OCI-LY1 (cell line): Measurements from ENCODE around the gene ALKBH1.

ENCODE experiments used
- H2AFZ ChIP-seq: fragments of 200-600 bp; sonication (generic), shearing (Covaris generic); 2 replicates; pipeline ENCODE4 v1.6.0; 2014; ENCODE audit warnings: antibody characterized with exemption, mild to moderate bottlenecking, low read length
- H3F3A ChIP-seq: fragments of 200-600 bp; sonication (generic), shearing (Covaris generic); 2 replicates; pipeline ENCODE4 v1.6.0; 2014; ENCODE audit warnings: mild to moderate bottlenecking, antibody characterized with exemption, low read length, moderate library complexity; ENCODE audit not compliant: insufficient read depth
- H3K27ac ChIP-seq: fragments of 200-600 bp; sonication (generic); 2 replicates; pipeline ENCODE4 v1.5.1; 2014; ENCODE audit warnings: low read length, mixed run types, mild to moderate bottlenecking, low read depth; ENCODE audit not compliant: poor library complexity, severe bottlenecking
- H3K27me3 ChIP-seq: fragments of 200-600 bp; sonication (generic); 2 replicates; pipeline ENCODE4 v1.6.0; 2014; ENCODE audit warnings: antibody characterized with exemption, mild to moderate bottlenecking, low read length, moderate library complexity; ENCODE audit not compliant: insufficient read depth
- H3K36me3 ChIP-seq: fragments of 200-600 bp; sonication (generic); 2 replicates; pipeline ENCODE4 v1.6.1; 2014; ENCODE audit warnings: mild to moderate bottlenecking, antibody characterized with exemption, low read length, moderate library complexity, mixed read lengths; ENCODE audit not compliant: insufficient read depth
- H3K4me1 ChIP-seq: fragments of 200-600 bp; sonication (generic); 2 replicates; pipeline ENCODE4 v1.5.1; 2014; ENCODE audit warnings: mild to moderate bottlenecking, low read length, moderate library complexity; ENCODE audit not compliant: insufficient read depth, severe bottlenecking
- H3K4me2 ChIP-seq: fragments of 200-600 bp; sonication (generic), shearing (Covaris generic); 2 replicates; pipeline ENCODE4 v1.6.1; 2014; ENCODE audit warnings: low read length
- H3K4me3 ChIP-seq: fragments of 200-600 bp; sonication (generic); 2 replicates; pipeline ENCODE4 v1.5.1; 2014; ENCODE audit warnings: low read length, low read depth, mild to moderate bottlenecking, mixed read lengths; ENCODE audit not compliant: poor library complexity, severe bottlenecking
- H3K79me2 ChIP-seq: fragments of 200-600 bp; shearing (Covaris generic); 2 replicates; pipeline ENCODE4 v1.6.1; 2016; ENCODE audit warnings: mixed run types, low read length, mixed read lengths; ENCODE audit not compliant: insufficient read depth
- H3K9ac ChIP-seq: fragments of 200-600 bp; sonication (generic), shearing (Covaris generic); 2 replicates; pipeline ENCODE4 v1.6.1; 2014; ENCODE audit warnings: mild to moderate bottlenecking, low read length, mixed read lengths
- H3K9me2 ChIP-seq: fragments of 200-600 bp; sonication (generic), shearing (Covaris generic); 2 replicates; pipeline ENCODE4 v1.6.1; 2014; ENCODE audit warnings: low read depth, mild to moderate bottlenecking, low read length, mixed read lengths
- H3K9me3 ChIP-seq: fragments of 200-600 bp; shearing (Covaris generic); 2 replicates; pipeline ENCODE4 v1.6.1; 2014; ENCODE audit warnings: low read length, mixed read lengths
- H4K20me1 ChIP-seq: fragments of 200-600 bp; sonication (generic), shearing (Covaris generic); 2 replicates; pipeline ENCODE4 v1.6.0; 2016; ENCODE audit warnings: mild to moderate bottlenecking, low read length; ENCODE audit not compliant: insufficient read depth
- EZH2 ChIP-seq: fragments of 200-600 bp; sonication (generic), shearing (Covaris generic); IDR thresholded peaks from 2 replicates; pipeline ENCODE4 v1.8.0; 2017; ENCODE audit warnings: borderline replicate concordance, mixed run types, mild to moderate bottlenecking, antibody characterized with exemption, low read length, moderate library complexity, mixed read lengths
- TF ChIP-seq, protein P1 (sequence below): fragments of 200-600 bp; sonication (generic), shearing (Covaris generic); IDR thresholded peaks from 2 replicates; pipeline ENCODE4 v1.5.1; 2017; ENCODE audit warnings: mild to moderate bottlenecking, antibody characterized with exemption, low read length, moderate library complexity, mixed read lengths

Gene ALKBH1

DNA sequence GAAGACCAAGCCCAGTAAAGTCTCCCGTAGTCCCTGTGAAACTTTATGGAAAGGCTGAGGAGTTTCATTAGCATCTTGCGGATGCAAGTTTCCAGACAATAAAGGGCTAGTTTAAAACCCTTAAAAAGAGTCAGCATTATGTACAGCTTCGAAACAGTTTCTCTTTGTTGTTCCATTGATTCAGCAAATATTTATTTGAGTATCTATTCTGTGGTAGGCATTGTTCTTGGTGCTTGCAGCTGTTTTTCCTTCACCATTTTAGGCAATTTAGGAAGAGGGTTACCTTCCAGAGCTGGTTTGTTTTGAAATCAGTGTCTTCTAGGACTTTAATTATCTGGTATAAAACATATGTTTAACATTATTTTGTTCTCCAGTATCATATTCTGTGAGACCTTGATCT, 1.6 kb upstream of the ALKBH1 start:
- H3K4me1 ChIP-seq: peaks cover 32% of the 10 kb centered on the region
- TF ChIP-seq, protein P1, sequence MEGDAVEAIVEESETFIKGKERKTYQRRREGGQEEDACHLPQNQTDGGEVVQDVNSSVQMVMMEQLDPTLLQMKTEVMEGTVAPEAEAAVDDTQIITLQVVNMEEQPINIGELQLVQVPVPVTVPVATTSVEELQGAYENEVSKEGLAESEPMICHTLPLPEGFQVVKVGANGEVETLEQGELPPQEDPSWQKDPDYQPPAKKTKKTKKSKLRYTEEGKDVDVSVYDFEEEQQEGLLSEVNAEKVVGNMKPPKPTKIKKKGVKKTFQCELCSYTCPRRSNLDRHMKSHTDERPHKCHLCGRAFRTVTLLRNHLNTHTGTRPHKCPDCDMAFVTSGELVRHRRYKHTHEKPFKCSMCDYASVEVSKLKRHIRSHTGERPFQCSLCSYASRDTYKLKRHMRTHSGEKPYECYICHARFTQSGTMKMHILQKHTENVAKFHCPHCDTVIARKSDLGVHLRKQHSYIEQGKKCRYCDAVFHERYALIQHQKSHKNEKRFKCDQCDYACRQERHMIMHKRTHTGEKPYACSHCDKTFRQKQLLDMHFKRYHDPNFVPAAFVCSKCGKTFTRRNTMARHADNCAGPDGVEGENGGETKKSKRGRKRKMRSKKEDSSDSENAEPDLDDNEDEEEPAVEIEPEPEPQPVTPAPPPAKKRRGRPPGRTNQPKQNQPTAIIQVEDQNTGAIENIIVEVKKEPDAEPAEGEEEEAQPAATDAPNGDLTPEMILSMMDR: no peak
- no peak for TF ChIP-seq EZH2
- no peak overlapping the region for H3K27ac ChIP-seq
- H3K36me3 ChIP-seq: peaks cover 49% of the 10 kb centered on the region
- no peak overlapping the region for H2AFZ ChIP-seq
- no peaks in the 10 kb centered on the region for H3F3A ChIP-seq
- peak overlapping the region; percentile 95 for H3K9ac ChIP-seq
- no peaks in the 10 kb centered on the region for H3K9me3 ChIP-seq
- peaks cover 53% of the 10 kb centered on the region for H3K79me2 ChIP-seq
- H4K20me1 ChIP-seq: no peaks in the 10 kb centered on the region
- no peaks in the 10 kb centered on the region for H3K9me2 ChIP-seq
- peak overlapping the region; percentile 100 for H3K4me3 ChIP-seq
- H3K4me2 ChIP-seq: peak overlapping the region; percentile 75
- no peaks in the 10 kb centered on the region for H3K27me3 ChIP-seq

DNA sequence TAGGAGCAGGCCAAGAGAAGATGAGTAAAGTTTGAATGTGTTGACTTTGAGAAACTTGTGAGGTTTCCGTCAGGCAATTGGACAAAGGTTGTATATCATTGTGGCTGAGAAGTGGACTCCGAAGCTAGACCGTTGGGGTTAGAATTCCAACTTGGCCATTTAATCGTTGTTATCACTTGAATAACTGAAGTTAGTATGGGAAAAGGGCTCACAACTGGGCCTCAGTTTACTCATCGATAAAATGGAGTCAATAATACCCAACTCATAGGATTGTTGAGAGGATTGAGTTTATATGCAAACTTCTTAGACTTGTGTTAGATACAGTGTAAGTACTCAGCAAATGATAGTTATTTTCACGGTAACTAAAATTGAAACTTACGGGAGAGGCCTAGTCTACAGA, 926 bp upstream of the ALKBH1 start:
- no peaks in the 10 kb centered on the region for H3F3A ChIP-seq
- peaks cover 49% of the 10 kb centered on the region for H3K36me3 ChIP-seq
- TF ChIP-seq EZH2: no peak
- TF ChIP-seq, protein P1: no peak
- peak overlapping the region; percentile 95 for H3K9ac ChIP-seq
- H2AFZ ChIP-seq: no peak overlapping the region
- peak overlapping the region; percentile 100 for H3K4me3 ChIP-seq
- H3K9me2 ChIP-seq: no peaks in the 10 kb centered on the region
- no peaks in the 10 kb centered on the region for H4K20me1 ChIP-seq
- peak overlapping the region; percentile 75 for H3K4me2 ChIP-seq
- H3K4me1 ChIP-seq: peaks cover 32% of the 10 kb centered on the region
- H3K27me3 ChIP-seq: no peaks in the 10 kb centered on the region
- H3K79me2 ChIP-seq: peaks cover 50% of the 10 kb centered on the region
- H3K9me3 ChIP-seq: no peaks in the 10 kb centered on the region
- no peak overlapping the region for H3K27ac ChIP-seq

DNA sequence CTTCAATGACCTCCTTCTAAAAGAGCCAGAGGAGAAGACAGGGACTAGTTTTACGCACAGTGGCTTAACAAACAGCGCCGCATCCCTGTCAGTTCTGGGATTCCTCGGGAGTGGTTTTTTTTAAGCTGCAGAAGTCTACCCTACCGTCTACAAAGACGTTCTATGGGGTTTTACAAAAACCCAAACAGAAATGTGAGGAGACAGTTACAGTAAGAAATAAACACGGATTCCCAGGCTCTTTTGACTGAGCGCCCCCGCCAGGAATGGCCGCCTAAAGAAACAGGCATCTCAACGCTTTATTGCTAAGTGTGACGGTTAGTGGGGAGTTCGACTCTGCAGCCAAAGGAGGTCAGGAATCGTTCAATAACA, 484 bp downstream of the ALKBH1 start:
- Histone ChIP-seq H3F3A (no peaks in the 10 kb centered on the region), H3K4me3 (peak overlapping the region; percentile 100), H3K4me1 (peaks cover 32% of the 10 kb centered on the region), H2AFZ (peak overlapping the region; percentile 18; the same call in 1 of the 2 replicates), H3K27ac (no peak overlapping the region), H3K9ac (peak overlapping the region; percentile 95), H3K4me2 (peak overlapping the region; percentile 75), H3K9me2 (no peaks in the 10 kb centered on the region), H3K27me3 (no peaks in the 10 kb centered on the region), H3K79me2 (peaks cover 48% of the 10 kb centered on the region), H3K36me3 (peaks cover 45% of the 10 kb centered on the region), H3K9me3 (no peaks in the 10 kb centered on the region), H4K20me1 (no peaks in the 10 kb centered on the region)
- TF ChIP-seq, protein P1: peak; percentile 54; the same call in 1 of the 2 replicates
- no peak for TF ChIP-seq EZH2
